Measurements from ENCODE around the gene ITSN1. TPM values are rescaled to one million over a fixed set of nuclear protein-coding genes. Genes with fewer than 3 reads are reported as not detected.
A peak's percentile ranks its signal among the peaks of the same experiment; 100 is the strongest.
"Not testable (repeated sequence)": the region's sequence is repeated elsewhere in the genome, so short reads cannot be mapped to it uniquely, and the experiment has no call there.

ITSN1 gene
- total and polyA plus RNA-seq, 2 of the 13 experiments (the other 11 are each of a cell fraction or from before 2014, with no cell fraction given), result 26.1 to 33.8 TPM

GRCh38 chr21:33721081-33721480, 78.8 kb downstream of the ITSN1 start:
- Histone ChIP-seq H3K9me3 (ENCODE audit: low read length) (no peaks in the 10 kb centered on the region), H3K4me3 (replicated peaks in 1 of 3; ENCODE audit: insufficient read depth in 1 of 3, low read depth in 2 of 3, low read length in 3 of 3) (no peak overlapping the region), H3K36me3 (replicated peaks in 1 of 2; ENCODE audit: control insufficient read depth in 1 of 2, insufficient read depth in 2 of 2, low read length in 2 of 2) (peaks cover 5 to 16% of the 10 kb centered on the region in 2 experiments; a peak in 4 of 5 replicates), H3K4me2 (ENCODE audit: low read depth, low read length) (no peak overlapping the region), H3K4me1 (ENCODE audit: insufficient read depth, low read length) (no peaks in the 10 kb centered on the region), H3K79me2 (ENCODE audit: insufficient read depth, low read length) (no peaks in the 10 kb centered on the region), H3K27me3 (ENCODE audit: control insufficient read depth in 1 of 2, insufficient read depth in 2 of 2, low read length in 2 of 2) (no peaks in the 10 kb centered on the region), H3K9ac (ENCODE audit: insufficient read depth, low read depth, low read length) (no peak overlapping the region), H3K27ac (ENCODE audit: extremely low read length, insufficient read depth, low read length) (no peak overlapping the region), H2AFZ (ENCODE audit: low read length) (no peak overlapping the region), H4K20me1 (ENCODE audit: insufficient read depth, low read length) (no peaks in the 10 kb centered on the region)
- TF ChIP-seq ESRRA (CRISPR knock-in tag; IDR thresholded peaks at IDR 0.05; ENCODE audit: low read depth), result no peak
- no peak for TF ChIP-seq ZNF772 (CRISPR knock-in tag; IDR thresholded peaks at IDR 0.05)
- peak; percentile 13 to 57; a peak in 2 of 4 replicates for TF ChIP-seq MAFK (conservative IDR thresholded peaks at IDR 0.05 in 1 of 2, IDR thresholded peaks at IDR 0.05 in 1 of 2; ENCODE audit: low read length in 2 of 2)
- peak; percentile 55 for TF ChIP-seq MAFF (IDR thresholded peaks at IDR 0.05; ENCODE audit: low read depth, low read length)
- ChIA-PET CTCF (ENCODE audit: low intra/inter-chr PET ratio, low total read pairs) (no interaction called here), POLR2A (no interaction called here)
- FAIRE-seq (no peak), DNase-seq (ENCODE audit: low spot score) (no peak), ATAC-seq (no peak)
- in situ Hi-C loops (cut with HindIII; ENCODE audit: extremely low pct_ligation_motif_present, low pct_unique_long_range_greater_than_20kb), result no loop called here
- intact Hi-C loops (cut with micrococcal nuclease; ENCODE audit: unreplicated experiment), result no loop called here
- BruUV-seq (replicated peaks), result no TSS peak
- 96% methylated on average over 2 of the region's 2 CpGs for WGBS (ENCODE audit: low lambda C conversion rate)

- H4K20me1 ChIP-seq (ENCODE audit: insufficient read depth, low read length); in situ Hi-C loops (cut with HindIII; ENCODE audit: extremely low pct_ligation_motif_present, low pct_unique_long_range_greater_than_20kb); POLR2A ChIA-PET; H3K9ac ChIP-seq (ENCODE audit: insufficient read depth, low read depth, low read length); H2AFZ ChIP-seq (ENCODE audit: low read length); H3K4me2 ChIP-seq (ENCODE audit: low read depth, low read length); H3K36me3 ChIP-seq (replicated peaks in 1 of 2; ENCODE audit: control insufficient read depth in 1 of 2, insufficient read depth in 2 of 2, low read length in 2 of 2); H3K27me3 ChIP-seq (ENCODE audit: control insufficient read depth in 1 of 2, insufficient read depth in 2 of 2, low read length in 2 of 2); H3K4me3 ChIP-seq (replicated peaks in 1 of 3; ENCODE audit: insufficient read depth in 1 of 3, low read depth in 2 of 3, low read length in 3 of 3); CTCF ChIA-PET (ENCODE audit: low intra/inter-chr PET ratio, low total read pairs); FAIRE-seq; H3K9me3 ChIP-seq (ENCODE audit: low read length); H3K79me2 ChIP-seq (ENCODE audit: insufficient read depth, low read length); intact Hi-C loops (cut with micrococcal nuclease; ENCODE audit: unreplicated experiment); H3K4me1 ChIP-seq (ENCODE audit: insufficient read depth, low read length); ATAC-seq; H3K27ac ChIP-seq (ENCODE audit: extremely low read length, insufficient read depth, low read length); BruUV-seq (replicated peaks); DNase-seq (ENCODE audit: low spot score): not testable (repeated sequence)
- TF ChIP-seq ZNF121 (CRISPR knock-in tag; IDR thresholded peaks at IDR 0.05), result peak; percentile 43
- 96% methylated on average over 3 of the region's 3 CpGs for WGBS (ENCODE audit: low lambda C conversion rate)
Measured at GRCh38 chr21:33729139-33729538, 86.8 kb downstream of the ITSN1 start.
